HL-60 (cell line): ENCODE measurements around the gene PGLYRP2.

Experiments used
- DNase-seq, 2 experiments: peaks; one replicate each; pipeline ENCODE4 v3.0.0-alpha.2; 2010 to 2020; ENCODE audit warnings: low read depth in 1 of 2, low spot score in 1 of 2
- H3K27ac ChIP-seq: fragments of 250-450 bp; sonication (Bioruptor Pico); replicated peaks from 2 replicates; pipeline ENCODE4 v1.5.1; 2020; ENCODE audit warnings: mild to moderate bottlenecking, moderate library complexity
- H3K27me3 ChIP-seq: fragments of 250-450 bp; sonication (Bioruptor Pico); 2 replicates; pipeline ENCODE4 v1.5.1; 2021; ENCODE audit warnings: mild to moderate bottlenecking, moderate library complexity; ENCODE audit not compliant: insufficient read depth, poor library complexity, severe bottlenecking
- H3K4me3 ChIP-seq: replicated peaks from 2 replicates; pipeline ENCODE4 v1.5.1; 2011; ENCODE audit warnings: mild to moderate bottlenecking, control low read depth, low read length; ENCODE audit not compliant: insufficient read depth
- GABPA ChIP-seq: IDR thresholded peaks from 2 replicates; pipeline ENCODE4 v1.6.1; 2012; ENCODE audit warnings: low read depth
- POLR2AphosphoS5 ChIP-seq: IDR thresholded peaks from 2 replicates; pipeline ENCODE4 v1.6.1; 2012; ENCODE audit warnings: low read depth
- SPI1 ChIP-seq: IDR thresholded peaks from 2 replicates; pipeline ENCODE4 v1.6.1; 2012; ENCODE audit warnings: low read depth, mild to moderate bottlenecking, borderline replicate concordance
- TF ChIP-seq, protein P1 (sequence below): IDR thresholded peaks from one replicate; pipeline ENCODE4 v1.5.1; 2011; ENCODE audit warnings: low read length, control low read depth, inconsistent platforms; ENCODE audit not compliant: insufficient read depth
- TF ChIP-seq, protein P2 (sequence below): IDR thresholded peaks from 2 replicates; pipeline ENCODE4 v1.6.1; 2012; ENCODE audit warnings: low read depth; ENCODE audit not compliant: insufficient replicate concordance

The PGLYRP2 gene

DNA sequence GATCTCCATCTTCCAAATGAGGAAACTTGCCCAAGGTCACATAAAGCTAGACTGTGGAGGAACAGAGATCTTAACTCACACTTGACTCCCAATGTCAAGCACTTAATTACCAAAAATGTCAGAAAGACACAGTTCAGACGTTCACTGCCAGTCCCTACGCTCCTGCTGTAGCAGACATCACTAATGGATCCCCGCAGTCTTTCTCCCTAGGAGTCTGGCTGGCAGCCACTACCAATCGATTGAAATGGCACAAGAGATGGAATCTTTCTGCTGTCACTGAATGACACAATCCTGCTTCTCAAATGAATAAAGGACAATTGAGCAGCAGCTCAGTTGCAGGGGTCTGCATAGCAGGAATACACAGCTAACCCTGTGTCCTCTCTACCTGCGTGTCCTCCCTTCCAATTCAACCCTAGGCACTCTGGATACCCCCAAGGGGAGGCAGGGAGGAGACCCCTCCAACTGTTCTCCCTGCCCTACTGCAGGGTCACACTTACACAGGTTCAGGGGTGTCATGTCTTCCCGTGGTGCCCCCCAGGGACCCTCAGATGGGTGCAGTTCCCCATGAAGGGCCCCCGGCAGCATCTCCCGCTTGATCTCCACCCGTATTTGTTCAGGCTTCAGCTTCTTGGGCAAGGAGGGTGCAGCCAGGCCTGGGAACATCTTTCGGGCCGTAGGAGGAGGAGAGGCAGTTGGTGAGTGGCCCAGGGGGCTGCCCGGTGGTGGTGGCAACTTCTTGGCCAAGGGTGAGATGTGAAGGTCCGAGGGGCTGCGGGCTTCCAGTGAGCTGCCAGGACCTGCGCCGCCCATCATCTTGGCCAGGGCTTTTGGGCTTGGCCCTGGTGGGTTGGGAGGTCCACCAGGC, 52.6 kb downstream of the PGLYRP2 start:
- TF ChIP-seq POLR2AphosphoS5: no peak
- no peak for TF ChIP-seq GABPA
- no peak for TF ChIP-seq SPI1
- TF ChIP-seq, protein P1, sequence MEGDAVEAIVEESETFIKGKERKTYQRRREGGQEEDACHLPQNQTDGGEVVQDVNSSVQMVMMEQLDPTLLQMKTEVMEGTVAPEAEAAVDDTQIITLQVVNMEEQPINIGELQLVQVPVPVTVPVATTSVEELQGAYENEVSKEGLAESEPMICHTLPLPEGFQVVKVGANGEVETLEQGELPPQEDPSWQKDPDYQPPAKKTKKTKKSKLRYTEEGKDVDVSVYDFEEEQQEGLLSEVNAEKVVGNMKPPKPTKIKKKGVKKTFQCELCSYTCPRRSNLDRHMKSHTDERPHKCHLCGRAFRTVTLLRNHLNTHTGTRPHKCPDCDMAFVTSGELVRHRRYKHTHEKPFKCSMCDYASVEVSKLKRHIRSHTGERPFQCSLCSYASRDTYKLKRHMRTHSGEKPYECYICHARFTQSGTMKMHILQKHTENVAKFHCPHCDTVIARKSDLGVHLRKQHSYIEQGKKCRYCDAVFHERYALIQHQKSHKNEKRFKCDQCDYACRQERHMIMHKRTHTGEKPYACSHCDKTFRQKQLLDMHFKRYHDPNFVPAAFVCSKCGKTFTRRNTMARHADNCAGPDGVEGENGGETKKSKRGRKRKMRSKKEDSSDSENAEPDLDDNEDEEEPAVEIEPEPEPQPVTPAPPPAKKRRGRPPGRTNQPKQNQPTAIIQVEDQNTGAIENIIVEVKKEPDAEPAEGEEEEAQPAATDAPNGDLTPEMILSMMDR: no peak
- TF ChIP-seq, protein P2, sequence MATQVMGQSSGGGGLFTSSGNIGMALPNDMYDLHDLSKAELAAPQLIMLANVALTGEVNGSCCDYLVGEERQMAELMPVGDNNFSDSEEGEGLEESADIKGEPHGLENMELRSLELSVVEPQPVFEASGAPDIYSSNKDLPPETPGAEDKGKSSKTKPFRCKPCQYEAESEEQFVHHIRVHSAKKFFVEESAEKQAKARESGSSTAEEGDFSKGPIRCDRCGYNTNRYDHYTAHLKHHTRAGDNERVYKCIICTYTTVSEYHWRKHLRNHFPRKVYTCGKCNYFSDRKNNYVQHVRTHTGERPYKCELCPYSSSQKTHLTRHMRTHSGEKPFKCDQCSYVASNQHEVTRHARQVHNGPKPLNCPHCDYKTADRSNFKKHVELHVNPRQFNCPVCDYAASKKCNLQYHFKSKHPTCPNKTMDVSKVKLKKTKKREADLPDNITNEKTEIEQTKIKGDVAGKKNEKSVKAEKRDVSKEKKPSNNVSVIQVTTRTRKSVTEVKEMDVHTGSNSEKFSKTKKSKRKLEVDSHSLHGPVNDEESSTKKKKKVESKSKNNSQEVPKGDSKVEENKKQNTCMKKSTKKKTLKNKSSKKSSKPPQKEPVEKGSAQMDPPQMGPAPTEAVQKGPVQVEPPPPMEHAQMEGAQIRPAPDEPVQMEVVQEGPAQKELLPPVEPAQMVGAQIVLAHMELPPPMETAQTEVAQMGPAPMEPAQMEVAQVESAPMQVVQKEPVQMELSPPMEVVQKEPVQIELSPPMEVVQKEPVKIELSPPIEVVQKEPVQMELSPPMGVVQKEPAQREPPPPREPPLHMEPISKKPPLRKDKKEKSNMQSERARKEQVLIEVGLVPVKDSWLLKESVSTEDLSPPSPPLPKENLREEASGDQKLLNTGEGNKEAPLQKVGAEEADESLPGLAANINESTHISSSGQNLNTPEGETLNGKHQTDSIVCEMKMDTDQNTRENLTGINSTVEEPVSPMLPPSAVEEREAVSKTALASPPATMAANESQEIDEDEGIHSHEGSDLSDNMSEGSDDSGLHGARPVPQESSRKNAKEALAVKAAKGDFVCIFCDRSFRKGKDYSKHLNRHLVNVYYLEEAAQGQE: no peak
- Histone ChIP-seq H3K27ac (no peak overlapping the region), H3K27me3 (no peaks in the 10 kb centered on the region), H3K4me3 (no peak overlapping the region)
- no peak for DNase-seq

DNA sequence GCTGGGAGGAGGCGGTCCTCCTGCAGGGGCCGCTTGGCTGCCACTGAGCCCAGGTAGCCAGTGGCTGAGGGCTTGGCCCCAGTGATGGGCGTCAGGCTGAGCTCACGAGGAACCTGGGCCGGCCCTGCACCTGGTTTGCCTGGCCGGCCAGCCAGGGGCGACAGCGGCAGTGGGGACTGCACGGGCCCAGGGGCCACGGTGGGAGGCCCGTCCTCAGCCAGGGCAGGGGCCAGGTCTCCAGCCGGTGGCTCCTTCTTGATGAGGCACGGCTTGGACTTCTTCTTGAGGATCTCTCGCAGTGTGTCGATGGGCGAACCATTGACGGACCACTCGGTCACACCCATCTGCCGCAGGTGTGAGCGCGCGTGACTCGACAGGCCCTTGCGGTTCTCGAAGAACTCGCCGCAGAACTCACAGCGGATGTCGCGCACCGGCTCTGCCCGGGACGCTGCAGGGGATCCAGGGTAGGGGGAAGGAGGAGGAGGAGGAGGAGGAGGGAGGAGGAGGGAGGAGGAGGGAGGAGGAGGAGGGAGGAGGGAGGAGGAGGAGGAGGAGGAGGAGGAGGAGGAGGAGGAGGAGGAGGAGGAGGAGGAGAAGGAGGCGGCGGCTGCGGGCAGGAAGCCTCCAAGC, 53.9 kb downstream of the PGLYRP2 start:
- Histone ChIP-seq H3K27me3 (no peaks in the 10 kb centered on the region), H3K27ac (no peak overlapping the region), H3K4me3 (no peak overlapping the region)
- TF ChIP-seq SPI1: no peak
- TF ChIP-seq, protein P1: no peak
- no peak for TF ChIP-seq GABPA
- no peak for TF ChIP-seq POLR2AphosphoS5
- DNase-seq: no peak

DNA sequence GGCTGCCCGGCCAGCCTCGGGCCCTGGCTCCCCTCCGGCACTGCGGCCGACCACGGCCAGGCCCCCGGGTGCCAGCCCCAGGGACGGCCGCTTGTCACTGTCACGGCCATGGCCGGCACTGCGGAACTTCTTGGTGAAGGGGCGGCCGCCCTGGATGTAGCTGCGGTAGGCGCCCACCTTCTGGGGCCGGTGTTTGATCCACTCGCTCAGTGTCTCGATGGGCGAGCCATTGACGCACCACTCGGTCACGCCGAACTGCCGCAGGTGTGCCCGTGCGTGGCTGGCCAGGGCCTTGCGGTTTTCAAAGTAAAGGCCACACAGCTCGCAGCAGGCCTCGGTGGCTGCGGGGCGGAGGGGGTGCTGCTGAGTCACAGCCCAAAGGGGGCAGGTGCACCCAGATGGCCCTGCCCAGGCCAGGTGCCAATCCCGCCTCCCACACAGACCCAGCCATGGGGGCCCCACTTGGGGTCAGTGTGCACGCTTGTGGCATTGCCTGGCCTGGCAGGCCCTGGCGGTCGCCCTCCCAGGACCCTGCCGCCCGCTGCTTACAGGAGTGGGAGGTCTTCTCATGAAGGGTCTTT, 54.5 kb downstream of the PGLYRP2 start:
- no peak overlapping the region for H3K4me3 ChIP-seq
- no peak for DNase-seq

DNA sequence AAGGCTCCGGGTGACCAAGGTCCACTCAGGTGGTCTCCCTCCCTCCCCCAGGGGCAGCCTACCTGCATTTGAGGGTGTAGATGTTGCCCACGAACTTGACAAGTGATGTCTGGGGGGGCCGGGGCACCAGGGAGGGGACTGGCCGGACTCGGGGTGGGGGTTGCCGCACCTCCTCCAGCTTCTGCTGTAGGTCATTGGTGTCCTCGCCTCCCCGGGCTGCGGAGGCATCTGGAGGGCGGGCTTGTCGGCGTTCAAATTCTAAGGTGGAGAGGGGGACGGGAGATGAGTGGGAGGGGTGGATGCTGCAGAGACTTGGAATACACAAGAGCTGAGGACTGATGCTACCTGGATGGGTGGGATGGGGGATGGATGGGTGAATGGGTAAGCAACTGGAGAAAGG, 55.2 kb downstream of the PGLYRP2 start:
- Histone ChIP-seq H3K27me3 (no peaks in the 10 kb centered on the region), H3K4me3 (no peak overlapping the region), H3K27ac (no peak overlapping the region)
- TF ChIP-seq, protein P1: no peak
- TF ChIP-seq, protein P2: no peak
- no peak for TF ChIP-seq GABPA
- TF ChIP-seq SPI1: no peak
- no peak for TF ChIP-seq POLR2AphosphoS5
- no peak for DNase-seq

More for the DNA sequence above, 54.5 kb downstream of the PGLYRP2 start:
- H3K27ac ChIP-seq: no peak overlapping the region
- no peak for TF ChIP-seq SPI1
- TF ChIP-seq, protein P1: no peak
- H3K27me3 ChIP-seq: no peaks in the 10 kb centered on the region
